HEK293T (cell line): Measurements from ENCODE around the gene VEPH1.

ENCODE experiments used
- BHLHE40 ChIP-seq: fragments of 450-650 bp; IDR thresholded peaks from 2 replicates; pipeline ENCODE4 v1.6.1; 2016; ENCODE audit warnings: mild to moderate bottlenecking, moderate library complexity, borderline replicate concordance
- CTBP1 ChIP-seq: fragments of 450-650 bp; IDR thresholded peaks from 2 replicates; pipeline ENCODE4 v1.6.1; 2016; ENCODE audit warnings: borderline replicate concordance
- ELF4 ChIP-seq: fragments of 450-650 bp; IDR thresholded peaks from 2 replicates; pipeline ENCODE4 v1.6.1; 2017; ENCODE audit warnings: antibody characterized with exemption
- FOXA1 ChIP-seq: fragments of 450-650 bp; IDR thresholded peaks from 2 replicates; pipeline ENCODE4 v1.6.1; 2016; ENCODE audit warnings: mild to moderate bottlenecking
- LEF1 ChIP-seq: fragments of 450-650 bp; IDR thresholded peaks from 2 replicates; pipeline ENCODE4 v1.6.1; 2017; ENCODE audit warnings: mild to moderate bottlenecking, borderline replicate concordance
- SP1 ChIP-seq: fragments of 450-650 bp; IDR thresholded peaks from 2 replicates; pipeline ENCODE4 v1.6.1; 2017

GRCh38 chr3:157477441-157477840 is 25.8 kb downstream of the VEPH1 start:
- TF ChIP-seq LEF1 (no peak), ELF4 (no peak), SP1 (no peak), FOXA1 (no peak), CTBP1 (no peak), BHLHE40 (no peak)
